Osteoblast (primary cell): ENCODE data around the gene ARRDC4. TPM values are rescaled to one million over a fixed set of nuclear protein-coding genes. Genes with fewer than 3 reads are reported as not detected.

Experiments
- DNase-seq: peaks from one replicate; pipeline ENCODE4 v3.0.0; 2011; ENCODE audit warnings: low spot score, mixed read lengths; ENCODE audit not compliant: insufficient read length; ENCODE audit errors: missing footprints
- H2AFZ ChIP-seq: 2 replicates; pipeline ENCODE4 v1.6.0; 2011; ENCODE audit warnings: mild to moderate bottlenecking, low read length
- H3K27ac ChIP-seq: 2 replicates; pipeline ENCODE4 v1.5.1; 2011; ENCODE audit warnings: mild to moderate bottlenecking, low read depth, low read length, moderate library complexity
- H3K27me3 ChIP-seq: 2 replicates; pipeline ENCODE4 v1.6.0; 2012; ENCODE audit warnings: mild to moderate bottlenecking, control low read depth, inconsistent platforms, low read length, moderate library complexity; ENCODE audit not compliant: insufficient read depth
- H3K36me3 ChIP-seq: 2 replicates; pipeline ENCODE4 v1.5.1; 2011; ENCODE audit warnings: mild to moderate bottlenecking, low read length, control low read depth, moderate library complexity; ENCODE audit not compliant: insufficient read depth
- H3K4me1 ChIP-seq: 2 replicates; pipeline ENCODE4 v1.5.1; 2011; ENCODE audit warnings: mild to moderate bottlenecking, low read length, control low read depth, moderate library complexity; ENCODE audit not compliant: insufficient read depth
- H3K4me2 ChIP-seq: 2 replicates; pipeline ENCODE4 v1.6.0; 2011; ENCODE audit warnings: mild to moderate bottlenecking, low read length; ENCODE audit not compliant: insufficient read depth
- H3K4me3 ChIP-seq: fragments of 200-600 bp; sonication (generic); 3 replicates; pipeline ENCODE4 v1.5.1; 2012; ENCODE audit warnings: mild to moderate bottlenecking, low read length, inconsistent platforms; ENCODE audit not compliant: insufficient read depth
- H3K79me2 ChIP-seq: 2 replicates; pipeline ENCODE4 v1.6.0; 2012; ENCODE audit warnings: mild to moderate bottlenecking, low read length, control low read depth, inconsistent platforms; ENCODE audit not compliant: insufficient read depth
- H3K9me3 ChIP-seq: 2 replicates; pipeline ENCODE4 v1.5.1; 2011; ENCODE audit warnings: low read depth, low read length, control low read depth
- H4K20me1 ChIP-seq: 2 replicates; pipeline ENCODE4 v1.6.0; 2012; ENCODE audit warnings: mild to moderate bottlenecking, low read length, control low read depth; ENCODE audit not compliant: insufficient read depth
- CTCF ChIP-seq: IDR thresholded peaks from 2 replicates; pipeline ENCODE4 v1.5.1; 2011; ENCODE audit warnings: mild to moderate bottlenecking, low read depth, low read length, moderate library complexity; ENCODE audit errors: extremely low read depth
- total RNA-seq: library from RNA; depleted of rRNA; stranded (reverse); fragments of >200 nt; gene quantifications from 2 replicates; pipeline ENCODE4 v1.2.3, GENCODE V29; 2012

ARRDC4 gene
- total RNA-seq, 1 donor: 17.0 TPM

- Histone ChIP-seq H4K20me1 (no peaks in the 10 kb centered on the region), H3K4me2 (no peak overlapping the region), H3K27me3 (no peaks in the 10 kb centered on the region), H3K79me2 (no peaks in the 10 kb centered on the region), H3K4me1 (no peaks in the 10 kb centered on the region), H3K27ac (no peak overlapping the region), H3K4me3 (no peak overlapping the region), H3K36me3 (no peaks in the 10 kb centered on the region), H3K9me3 (no peaks in the 10 kb centered on the region), H2AFZ (no peak overlapping the region)
- no peak for DNase-seq
- TF ChIP-seq CTCF: no peak
These were observed 41.9 kb downstream of the ARRDC4 start for GRCh38 chr15:98002419-98002818.

- no peaks in the 10 kb centered on the region for H3K9me3 ChIP-seq
- no peaks in the 10 kb centered on the region for H3K36me3 ChIP-seq
- no peak for DNase-seq
- no peak for TF ChIP-seq CTCF
- no peak overlapping the region for H3K27ac ChIP-seq
- no peak overlapping the region for H3K4me3 ChIP-seq
- no peaks in the 10 kb centered on the region for H3K4me1 ChIP-seq
- H4K20me1 ChIP-seq: no peaks in the 10 kb centered on the region
- H2AFZ ChIP-seq: no peak overlapping the region
- H3K4me2 ChIP-seq: no peak overlapping the region
- H3K27me3 ChIP-seq: no peaks in the 10 kb centered on the region
- no peaks in the 10 kb centered on the region for H3K79me2 ChIP-seq
These were observed 42.4 kb downstream of the ARRDC4 start for GRCh38 chr15:98002866-98003265.

- no peaks in the 10 kb centered on the region for H3K4me1 ChIP-seq
- no peak overlapping the region for H2AFZ ChIP-seq
- DNase-seq: no peak
- H4K20me1 ChIP-seq: no peaks in the 10 kb centered on the region
- no peak overlapping the region for H3K27ac ChIP-seq
- H3K4me3 ChIP-seq: no peak overlapping the region
- no peaks in the 10 kb centered on the region for H3K79me2 ChIP-seq
- H3K9me3 ChIP-seq: no peaks in the 10 kb centered on the region
- no peaks in the 10 kb centered on the region for H3K36me3 ChIP-seq
- no peak overlapping the region for H3K4me2 ChIP-seq
- no peak for TF ChIP-seq CTCF
- no peaks in the 10 kb centered on the region for H3K27me3 ChIP-seq
These were observed 43.0 kb downstream of the ARRDC4 start for GRCh38 chr15:98003518-98003917.

GRCh38 chr15:98003996-98004395, 43.5 kb downstream of the ARRDC4 start:
- Histone ChIP-seq H4K20me1 (no peaks in the 10 kb centered on the region), H3K27me3 (no peaks in the 10 kb centered on the region), H3K9me3 (no peaks in the 10 kb centered on the region), H3K27ac (no peak overlapping the region), H3K4me1 (no peaks in the 10 kb centered on the region), H2AFZ (no peak overlapping the region), H3K36me3 (no peaks in the 10 kb centered on the region), H3K4me3 (no peak overlapping the region), H3K4me2 (no peak overlapping the region), H3K79me2 (no peaks in the 10 kb centered on the region)
- no peak for DNase-seq
- no peak for TF ChIP-seq CTCF
